HG03520 (cell line): ENCODE data around the gene CYB561.

Source experiments
- ATAC-seq: cut with Tn5 transposase; IDR thresholded peaks from one replicate; pipeline ENCODE4 v1.9.1; 2021; ENCODE audit warnings: mild to moderate bottlenecking, moderate library complexity; ENCODE audit not compliant: unreplicated experiment

The CYB561 gene

DNA sequence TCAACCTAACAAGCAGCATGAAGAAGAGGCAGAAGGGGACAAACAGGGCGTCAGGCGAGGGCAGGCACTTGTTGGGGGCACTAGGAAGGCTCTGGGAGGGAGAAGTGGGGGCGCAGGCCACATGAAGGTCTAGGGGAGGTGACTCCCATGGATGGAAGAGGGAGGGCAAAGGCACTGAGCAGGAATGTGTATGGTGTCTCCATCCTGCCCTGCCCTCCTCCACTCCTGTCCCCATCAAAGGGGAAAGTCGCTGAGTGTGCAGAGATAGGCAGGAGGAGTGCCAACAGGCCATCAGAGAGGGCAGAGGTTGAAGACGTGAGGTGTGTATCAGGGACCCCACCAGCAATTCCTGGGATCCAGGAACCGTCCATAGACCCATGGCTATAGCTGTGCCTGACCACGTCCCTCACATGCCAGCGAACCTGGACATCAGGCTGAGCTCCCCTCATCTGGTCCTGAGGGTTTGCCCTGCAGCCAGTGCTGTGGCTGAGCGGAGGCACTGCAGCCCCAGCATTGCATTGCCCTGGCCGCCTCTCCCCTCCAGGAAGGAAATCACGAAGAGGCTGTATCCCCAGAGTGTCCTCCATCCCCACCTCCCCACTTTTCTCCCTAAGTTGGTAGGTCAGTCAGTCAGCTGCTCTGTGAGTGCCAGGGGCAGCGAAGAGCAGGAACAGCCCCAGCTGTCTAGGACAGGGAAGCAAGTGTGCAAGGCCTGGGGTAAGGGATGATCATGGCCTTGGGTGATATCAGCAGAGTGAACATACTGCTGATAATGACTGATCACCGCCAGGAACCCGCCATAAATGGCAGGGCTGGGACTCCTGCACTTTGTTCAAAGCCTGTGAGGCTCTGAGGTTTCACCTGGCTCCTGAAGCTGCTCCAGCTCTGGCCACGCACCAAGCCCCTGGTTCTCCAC is 6.2 kb upstream of the CYB561 start:
- ATAC-seq, result no peak

DNA sequence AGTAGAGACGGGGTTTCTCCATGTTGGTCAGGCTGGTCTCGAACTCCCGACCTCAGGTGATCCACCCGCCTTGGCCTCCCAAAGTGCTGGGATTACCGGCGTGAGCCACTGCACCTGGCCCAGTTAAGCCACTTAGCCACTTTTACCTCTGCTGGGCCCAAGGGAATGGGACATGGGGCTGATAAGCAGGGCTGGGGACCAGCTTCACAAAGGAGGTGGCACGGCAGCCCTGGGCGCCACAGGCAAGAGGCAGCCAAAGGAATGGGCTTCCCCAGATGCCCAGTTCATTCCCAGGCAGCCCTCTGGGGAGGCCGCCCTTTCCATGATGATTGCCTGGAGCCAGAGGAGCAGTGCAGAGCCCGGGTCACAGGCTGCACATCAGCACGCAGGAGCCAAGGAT is 5.0 kb upstream of the CYB561 start:
- ATAC-seq, result no peak

DNA sequence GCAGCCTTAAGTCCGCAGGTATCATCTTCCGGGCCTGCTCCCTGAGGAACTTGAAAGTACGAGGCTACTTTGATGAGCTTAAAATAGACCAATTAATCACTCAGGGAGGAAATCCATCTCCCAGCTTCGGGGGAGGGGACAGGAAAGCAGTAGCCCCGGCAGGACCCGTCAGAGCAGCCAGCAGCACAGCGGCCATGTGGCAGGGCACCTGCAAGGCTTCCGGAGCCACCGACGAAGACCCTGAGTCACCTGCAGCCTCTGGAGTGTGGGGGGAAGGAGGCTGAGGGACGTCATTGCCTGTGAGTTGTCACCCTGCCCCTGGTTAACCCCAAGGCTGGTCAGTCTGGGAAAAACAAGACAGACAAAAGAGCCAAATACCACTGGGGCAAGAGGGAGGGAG is 4.4 kb upstream of the CYB561 start:
- ATAC-seq, result no peak

DNA sequence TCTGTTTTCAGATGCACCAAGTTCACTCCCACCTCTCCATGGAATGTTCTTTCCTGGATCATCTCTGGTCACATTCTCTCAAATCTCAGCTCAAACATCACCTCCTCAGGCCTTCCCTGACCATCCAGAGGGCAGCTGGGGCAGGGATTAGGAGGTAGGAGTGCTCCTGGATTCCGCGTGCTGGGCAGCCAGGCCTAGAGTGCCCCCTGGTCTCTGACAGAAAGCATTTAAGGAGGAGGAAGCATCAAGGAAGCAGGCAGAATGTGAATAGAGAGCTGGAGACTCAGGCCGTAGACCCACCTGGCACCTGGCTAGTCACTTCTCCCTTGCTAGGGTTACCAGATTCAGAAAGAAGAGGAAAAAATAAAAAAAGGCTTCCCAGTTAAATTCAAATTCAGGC is 2.5 kb upstream of the CYB561 start:
- no peak for ATAC-seq

- ATAC-seq, result no peak
Measured at GRCh38 chr17:63447471-63448009, 1.4 kb upstream of the CYB561 start.

GRCh38 chr17:63446753-63447470 is 806 bp upstream of the CYB561 start:
- ATAC-seq, result peak; percentile 8

GRCh38 chr17:63445571-63445953 is 544 bp downstream of the CYB561 start:
- ATAC-seq, result peak; percentile 4

DNA sequence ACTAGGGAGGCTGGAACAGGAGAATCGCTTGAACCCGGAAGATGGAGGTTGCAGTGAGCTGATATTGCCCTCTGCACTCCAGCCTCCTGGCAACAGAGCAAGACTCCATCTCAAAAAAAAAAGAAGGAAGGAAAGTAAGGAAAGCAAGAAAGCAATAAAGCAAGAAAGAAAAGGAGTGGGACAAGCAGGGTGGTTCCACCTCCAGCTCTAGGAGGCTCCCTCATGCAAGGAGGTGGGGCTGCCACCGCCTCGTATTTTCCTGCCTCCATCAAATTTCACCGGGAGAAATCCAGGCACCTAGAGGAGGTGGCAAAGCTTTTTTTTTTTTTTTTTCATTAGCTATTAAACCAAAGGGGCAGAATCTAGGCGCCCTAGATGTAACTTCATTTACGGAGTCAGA is 1.0 kb downstream of the CYB561 start:
- no peak for ATAC-seq

- no peak for ATAC-seq
Measured at GRCh38 chr17:63444457-63444856, 1.6 kb downstream of the CYB561 start.

GRCh38 chr17:63443053-63443452 is 3.1 kb downstream of the CYB561 start:
- no peak for ATAC-seq

GRCh38 chr17:63442549-63443035 is 3.5 kb downstream of the CYB561 start:
- ATAC-seq, result no peak

GRCh38 chr17:63442074-63442473 is 4.0 kb downstream of the CYB561 start:
- no peak for ATAC-seq

GRCh38 chr17:63441654-63442053 is 4.5 kb downstream of the CYB561 start:
- ATAC-seq, result no peak

GRCh38 chr17:63440770-63441335 is 5.3 kb downstream of the CYB561 start:
- no peak for ATAC-seq

GRCh38 chr17:63440127-63440769 is 5.9 kb downstream of the CYB561 start:
- no peak for ATAC-seq

DNA sequence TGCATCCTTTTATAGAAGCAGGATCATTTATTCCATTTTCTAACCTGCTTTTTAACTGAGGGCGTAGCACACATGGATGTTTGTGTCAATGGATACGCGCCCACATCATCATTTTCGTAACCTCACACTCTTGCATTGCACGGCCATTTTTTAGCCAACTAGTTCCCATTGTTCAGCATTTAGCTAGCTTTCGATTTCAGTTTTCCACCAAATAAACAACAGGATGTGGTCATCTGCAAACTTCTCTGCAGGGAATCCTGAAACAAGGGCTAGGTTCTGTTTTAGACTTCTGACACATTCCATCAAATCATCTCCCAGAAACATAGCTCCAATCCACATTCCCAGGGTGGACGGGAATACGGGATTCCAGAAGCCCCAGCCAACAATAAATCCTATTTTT is 6.4 kb downstream of the CYB561 start:
- ATAC-seq, result no peak

DNA sequence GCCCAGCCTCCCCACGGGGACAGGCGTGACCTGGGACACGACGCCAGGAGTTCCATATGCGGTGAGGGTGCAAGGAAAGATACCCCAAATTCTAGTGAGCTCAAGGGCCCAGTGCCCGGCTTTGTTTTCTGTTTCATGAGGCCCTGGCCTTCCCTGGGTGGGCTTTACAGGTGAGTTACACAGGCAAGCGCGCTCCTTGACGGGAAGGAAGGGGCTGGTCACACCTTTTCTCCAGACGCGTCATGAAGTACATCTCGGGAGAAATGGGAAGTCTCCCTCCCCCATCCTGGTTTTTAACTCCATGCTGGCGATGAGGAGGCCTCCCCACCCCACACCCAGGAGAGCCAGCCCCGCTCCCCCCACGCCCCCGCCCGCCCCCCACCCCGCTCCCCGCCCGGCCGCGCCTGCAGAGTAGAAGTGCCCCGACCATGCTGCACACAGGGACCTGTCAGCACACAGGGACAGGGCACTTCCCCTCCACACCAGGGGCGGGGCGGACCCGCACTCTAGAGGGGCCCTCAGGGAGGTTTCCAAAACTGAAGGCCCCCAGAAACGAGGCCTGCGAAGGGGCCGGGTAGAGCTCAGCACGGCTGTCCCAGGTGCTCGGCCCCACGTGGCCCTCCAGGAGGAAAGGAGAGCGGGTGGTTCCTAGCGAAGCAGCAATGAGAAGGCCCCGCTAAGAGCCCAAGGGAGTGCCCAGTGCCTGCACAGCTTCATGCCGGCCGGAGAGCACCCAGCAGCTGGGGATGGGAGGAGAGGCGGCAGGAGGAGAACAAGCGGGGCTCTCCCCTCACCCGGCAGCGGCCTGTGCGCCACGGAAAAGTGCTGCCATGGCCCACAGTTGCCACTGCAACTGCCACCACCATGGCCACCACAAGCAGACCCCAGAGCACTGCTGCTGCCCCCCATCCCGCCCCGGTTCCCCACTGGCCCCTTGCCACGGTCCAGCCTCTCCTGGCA is 7.7 kb downstream of the CYB561 start:
- ATAC-seq, result no peak

DNA sequence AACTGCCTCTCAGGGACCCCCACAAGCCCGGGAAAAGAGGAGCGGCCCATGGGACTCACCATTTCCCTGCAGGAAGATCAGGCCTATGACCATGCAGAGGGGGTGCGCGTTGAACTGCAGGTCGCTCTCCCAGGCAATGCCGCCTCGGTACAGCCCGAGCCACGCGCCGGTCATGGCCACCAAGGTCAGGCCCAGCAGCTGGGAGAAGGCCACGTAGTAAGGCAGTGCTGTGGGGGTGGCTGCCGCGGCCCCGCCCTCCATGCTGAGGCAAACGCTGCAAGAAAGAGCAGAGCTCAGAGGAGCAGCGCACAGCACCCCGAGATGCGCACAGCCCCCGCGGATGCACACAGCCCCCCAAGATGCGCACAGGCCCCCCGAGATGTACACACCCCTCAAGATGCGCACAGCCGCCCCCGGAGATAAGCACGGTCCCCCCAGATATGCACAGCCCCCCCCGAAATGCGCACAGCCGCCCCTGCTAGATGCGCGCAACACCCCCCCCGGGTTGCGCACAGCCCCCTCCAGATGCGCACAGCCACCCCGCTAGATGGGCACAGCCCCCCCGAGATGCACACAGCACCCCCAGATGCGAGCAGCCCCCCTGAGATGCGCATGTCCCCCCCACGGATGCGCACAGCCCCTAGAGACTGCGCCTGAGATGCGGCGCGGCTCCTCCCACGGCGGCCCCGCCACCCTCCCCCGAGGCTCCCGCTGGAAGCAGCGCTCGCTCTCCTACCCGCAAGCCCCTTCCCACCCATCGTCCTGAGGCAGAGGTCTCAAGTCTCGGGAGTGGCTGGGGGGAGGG is 8.6 kb downstream of the CYB561 start:
- no peak for ATAC-seq

- no peak for ATAC-seq
Measured at GRCh38 chr17:63436523-63437110, 9.5 kb downstream of the CYB561 start.
